GM21360 (cell line): ENCODE measurements around the gene LRRFIP1.

Source experiments
- ATAC-seq: cut with Tn5 transposase; IDR thresholded peaks from one replicate; pipeline ENCODE4 v1.9.1; 2021; ENCODE audit warnings: mild to moderate bottlenecking, moderate library complexity; ENCODE audit not compliant: unreplicated experiment

Gene LRRFIP1

DNA sequence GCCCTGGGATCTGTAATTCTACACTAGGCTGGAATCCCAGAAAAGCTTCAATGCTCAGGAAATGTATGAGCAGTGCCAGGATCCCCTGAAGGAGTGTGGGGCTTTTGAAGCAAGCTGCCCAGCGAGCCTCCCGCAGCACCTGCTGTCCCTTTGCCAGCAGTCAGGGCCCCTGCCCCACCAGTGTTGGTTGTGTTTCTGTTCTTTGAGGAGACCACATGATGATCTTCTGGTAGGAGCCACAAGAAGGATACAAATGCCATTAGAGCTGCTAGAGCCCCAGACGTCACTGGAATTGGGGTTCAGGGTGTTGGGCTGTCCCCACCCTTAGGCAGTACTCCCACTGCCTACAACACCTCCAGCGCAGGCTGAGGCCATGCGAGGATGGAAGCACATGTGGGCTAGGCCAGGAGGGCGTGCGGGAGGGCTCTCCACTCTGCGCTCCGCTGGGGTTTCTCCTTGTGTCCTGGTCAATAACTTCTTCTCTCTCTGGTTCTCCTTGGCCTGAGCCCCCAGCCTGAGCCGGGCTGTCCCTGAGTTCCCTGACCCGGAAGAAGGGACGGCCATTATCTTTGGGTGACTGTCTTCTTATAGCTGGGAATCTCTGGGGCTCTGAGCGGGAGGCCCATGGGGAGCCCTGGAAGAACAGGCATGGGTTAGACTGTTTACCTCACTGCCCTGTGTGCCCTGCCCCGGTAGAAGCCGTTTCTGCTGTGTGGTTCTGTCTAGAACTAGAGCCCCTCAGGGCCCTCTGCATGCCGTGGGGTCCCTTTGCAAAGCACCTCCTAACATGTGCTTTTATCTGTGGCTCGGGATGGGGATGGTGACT is 73.9 kb downstream of the LRRFIP1 start:
- no peak for ATAC-seq

DNA sequence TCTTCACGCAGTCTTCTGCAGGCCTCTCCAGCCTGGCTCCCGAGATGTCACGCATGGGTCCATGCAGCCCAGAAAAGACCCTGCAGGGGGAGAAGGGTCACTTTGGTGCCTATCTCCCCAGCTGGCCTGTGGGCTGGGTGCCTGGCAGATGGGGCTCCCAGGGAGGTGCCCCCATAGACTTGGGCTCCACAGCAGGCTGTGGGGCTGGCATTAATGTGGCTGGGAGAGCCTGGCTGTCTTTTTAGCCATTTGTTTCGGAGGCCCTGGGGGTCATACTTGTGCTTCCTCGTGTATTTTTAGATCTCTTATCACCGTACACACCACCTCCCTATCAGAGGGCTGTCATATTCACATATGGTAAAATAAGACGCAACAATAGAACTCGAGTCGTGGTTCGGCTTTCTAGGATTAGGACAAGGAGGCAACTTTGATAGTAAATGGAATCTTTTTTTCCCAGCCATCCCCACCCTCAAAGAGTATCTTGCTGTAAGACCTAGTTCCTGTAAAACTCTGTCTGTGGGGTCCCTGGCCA is 74.5 kb downstream of the LRRFIP1 start:
- ATAC-seq, result no peak

DNA sequence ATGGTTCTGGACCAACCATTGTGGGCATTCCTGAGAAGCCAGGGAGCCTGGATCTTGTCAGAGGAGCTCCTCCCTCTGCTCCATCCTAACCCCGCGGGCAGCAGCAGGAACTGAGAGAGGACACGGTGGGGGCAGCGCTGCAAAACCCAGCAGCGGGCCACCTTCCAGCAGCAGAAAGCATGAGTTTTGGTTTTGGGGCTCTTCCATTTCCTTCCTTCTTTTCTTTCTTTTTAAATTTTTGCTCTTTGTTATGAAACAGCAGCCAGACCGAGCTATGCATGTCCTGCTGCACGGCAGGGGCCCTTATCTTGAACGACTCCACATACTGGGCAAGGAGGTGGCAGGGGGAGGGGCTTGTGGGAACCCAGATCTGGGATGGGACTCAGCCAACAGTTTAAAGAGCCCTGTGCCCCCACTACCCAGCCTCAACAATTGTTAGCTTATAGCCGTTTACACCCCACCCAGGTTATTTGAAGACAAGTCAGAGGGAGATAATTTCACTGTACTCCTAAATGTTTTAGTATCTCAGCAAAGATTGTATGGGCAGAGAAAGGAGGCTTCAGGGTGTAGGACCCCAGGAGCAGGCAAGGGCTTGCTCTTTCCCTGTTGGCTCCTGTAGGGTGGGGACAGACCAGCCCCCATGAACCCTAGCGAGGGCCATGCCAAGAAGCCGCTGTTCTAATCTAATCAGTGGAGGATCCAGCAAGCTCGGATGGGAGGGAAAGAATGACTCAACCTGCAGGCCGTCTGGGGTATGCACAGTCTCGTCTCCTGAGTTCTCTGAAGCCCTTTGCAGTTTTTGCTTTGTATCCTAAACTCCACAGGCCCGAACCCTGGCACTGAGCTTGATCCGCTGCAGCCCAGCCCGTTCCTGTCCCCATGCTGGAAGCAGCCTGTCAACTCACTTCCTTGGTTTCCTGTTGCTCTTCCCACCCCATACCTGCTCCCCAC is 75.3 kb downstream of the LRRFIP1 start:
- no peak for ATAC-seq

DNA sequence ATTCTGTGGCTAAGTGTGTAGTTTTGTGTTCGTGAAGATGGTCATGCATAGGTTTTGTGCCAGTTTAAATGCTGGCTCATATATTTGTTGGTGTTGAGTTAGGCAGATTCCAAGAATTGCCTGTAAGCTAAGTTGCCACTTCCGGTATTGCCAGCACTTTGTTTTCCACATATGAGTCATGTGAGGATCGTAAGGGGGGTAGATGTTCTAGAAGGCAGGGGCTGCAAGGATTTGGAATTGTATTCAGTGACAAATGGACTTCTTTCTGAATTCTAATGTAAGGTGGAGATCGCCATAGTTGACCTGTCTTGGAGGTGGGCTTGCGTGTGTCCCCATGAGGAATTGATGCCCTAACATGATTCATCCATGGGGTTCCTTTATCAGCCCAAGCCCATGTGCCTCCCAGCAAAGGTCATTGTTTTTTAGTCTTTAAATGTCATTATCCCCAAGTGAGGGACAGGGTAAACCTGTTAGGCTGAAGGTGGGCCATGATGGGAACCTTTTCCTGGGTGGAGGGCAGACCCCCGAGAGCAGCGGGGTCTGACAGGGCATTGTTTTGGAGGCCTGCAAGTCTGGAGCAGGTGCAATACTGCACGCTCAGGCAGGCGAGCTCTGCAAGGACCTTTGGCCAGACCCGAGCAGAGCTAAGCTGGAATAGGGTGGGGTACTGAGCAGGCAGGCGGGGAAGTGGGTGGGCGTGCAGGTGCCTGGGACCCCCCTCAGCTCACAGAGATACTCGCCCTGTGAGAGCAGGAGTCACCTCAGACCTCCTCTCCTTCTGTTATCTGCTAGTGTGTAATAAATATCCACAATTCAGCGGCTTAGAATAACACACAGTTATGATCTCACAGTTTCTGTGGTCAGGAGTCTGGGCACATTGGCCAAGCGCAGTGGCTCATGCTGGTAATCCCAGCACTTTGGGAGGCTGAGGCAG is 77.4 kb downstream of the LRRFIP1 start:
- no peak for ATAC-seq

DNA sequence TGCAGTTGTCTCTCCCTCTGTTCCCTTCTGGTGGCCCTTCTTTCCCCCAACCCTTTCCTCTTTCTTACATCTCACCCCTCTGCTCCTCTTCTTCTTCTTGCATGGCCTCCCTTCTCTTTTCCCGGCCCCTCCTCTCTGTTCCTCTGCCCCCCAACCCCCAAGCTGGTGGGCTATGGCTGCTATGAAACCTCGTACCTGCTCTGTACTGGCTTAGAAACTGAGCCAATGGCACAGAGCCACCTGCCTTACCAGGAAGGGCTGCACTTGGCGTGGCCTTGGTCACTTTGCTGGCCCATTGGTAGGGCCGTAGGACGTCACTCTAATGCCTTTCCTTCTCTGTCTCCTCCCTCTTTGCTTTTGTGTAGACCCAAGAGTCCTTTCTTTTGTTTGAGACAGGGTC is 78.9 kb downstream of the LRRFIP1 start:
- no peak for ATAC-seq

DNA sequence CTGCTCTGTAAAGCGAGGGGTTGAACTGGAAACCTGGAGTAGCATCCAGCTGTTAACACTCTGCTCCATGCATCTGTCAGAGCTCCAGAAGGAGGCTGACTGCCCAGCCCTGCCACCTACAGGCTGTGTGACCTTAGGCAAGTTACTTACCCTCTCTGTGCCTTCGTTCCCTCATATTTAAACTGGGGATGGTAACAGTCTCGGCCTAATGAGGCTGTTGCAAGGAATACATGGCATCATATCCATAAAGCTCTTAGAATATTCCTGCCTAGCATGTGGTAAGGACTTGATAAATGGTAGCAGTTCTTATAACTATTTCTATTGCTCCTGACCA is 80.6 kb downstream of the LRRFIP1 start:
- ATAC-seq, result no peak

DNA sequence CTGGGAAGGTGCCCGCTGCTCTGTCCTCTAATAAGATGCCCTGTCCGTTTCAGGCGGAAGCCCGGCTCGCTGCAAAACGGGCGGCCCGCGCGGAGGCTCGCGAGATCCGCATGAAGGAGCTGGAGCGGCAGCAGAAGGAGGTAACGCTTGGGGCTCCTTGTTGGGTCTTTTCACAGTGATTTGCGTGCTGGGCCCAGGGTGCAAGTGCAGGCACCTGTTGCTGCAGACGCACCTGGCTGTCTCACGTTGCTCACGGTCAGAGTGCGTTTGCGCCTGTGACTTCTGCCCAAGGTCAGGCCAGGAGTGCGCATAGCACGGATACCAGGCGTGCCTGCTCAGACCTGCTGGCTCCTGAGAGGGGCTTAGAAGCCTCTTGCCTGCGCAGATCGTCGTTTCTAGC is 81.1 kb downstream of the LRRFIP1 start:
- ATAC-seq, result no peak

DNA sequence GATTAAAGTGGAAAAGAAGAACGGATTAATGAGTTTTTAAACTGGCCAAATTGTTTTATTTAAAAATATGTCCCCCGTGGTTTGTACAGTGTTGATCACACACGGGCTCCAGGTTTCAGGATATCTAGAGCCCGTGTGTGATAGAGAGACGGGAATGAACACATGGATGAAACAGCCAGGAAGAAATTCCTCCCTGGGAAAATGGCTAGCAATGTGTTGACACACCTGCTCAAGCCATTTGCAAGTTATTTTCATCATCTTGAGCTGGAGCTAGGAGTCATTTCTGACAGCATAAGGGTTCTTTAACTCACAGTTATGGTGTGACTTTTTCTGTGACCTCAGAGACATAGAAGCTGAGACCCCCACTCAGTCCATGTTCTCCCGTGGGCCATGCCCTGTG is 81.6 kb downstream of the LRRFIP1 start:
- ATAC-seq, result no peak

DNA sequence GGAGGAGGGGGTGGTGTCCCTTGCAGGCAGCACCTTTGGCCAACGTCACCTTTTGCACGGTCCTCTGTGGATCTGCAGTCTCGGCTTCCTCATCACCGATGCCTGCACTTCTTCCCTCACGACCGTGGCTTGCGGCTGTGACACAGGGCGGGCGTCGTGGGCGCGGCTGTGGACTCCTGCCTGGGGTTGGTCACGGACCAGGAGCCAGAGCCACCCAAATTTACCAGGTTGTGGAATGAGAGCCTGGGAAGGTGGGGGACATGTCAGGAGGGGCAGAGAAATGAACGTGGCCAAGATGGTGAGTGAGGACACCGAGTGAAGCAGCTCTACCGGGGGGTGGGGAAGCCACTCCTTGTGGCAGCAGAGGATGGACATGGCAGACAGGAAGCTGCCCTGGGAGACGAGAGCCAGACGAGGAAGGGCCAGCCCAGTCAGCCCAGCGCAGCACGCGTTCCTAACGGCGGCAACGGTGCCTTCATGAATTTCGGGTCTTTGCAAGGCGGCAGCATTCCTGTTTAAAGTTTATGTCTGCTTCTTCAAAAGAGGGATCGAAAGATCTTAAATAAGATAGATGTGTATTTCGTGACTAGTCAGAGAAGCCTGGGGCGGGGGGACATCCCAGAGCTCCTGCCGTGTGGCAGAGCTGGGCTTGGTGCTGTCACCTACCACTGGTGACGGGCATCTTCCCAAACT is 84.2 kb downstream of the LRRFIP1 start:
- ATAC-seq, result no peak

DNA sequence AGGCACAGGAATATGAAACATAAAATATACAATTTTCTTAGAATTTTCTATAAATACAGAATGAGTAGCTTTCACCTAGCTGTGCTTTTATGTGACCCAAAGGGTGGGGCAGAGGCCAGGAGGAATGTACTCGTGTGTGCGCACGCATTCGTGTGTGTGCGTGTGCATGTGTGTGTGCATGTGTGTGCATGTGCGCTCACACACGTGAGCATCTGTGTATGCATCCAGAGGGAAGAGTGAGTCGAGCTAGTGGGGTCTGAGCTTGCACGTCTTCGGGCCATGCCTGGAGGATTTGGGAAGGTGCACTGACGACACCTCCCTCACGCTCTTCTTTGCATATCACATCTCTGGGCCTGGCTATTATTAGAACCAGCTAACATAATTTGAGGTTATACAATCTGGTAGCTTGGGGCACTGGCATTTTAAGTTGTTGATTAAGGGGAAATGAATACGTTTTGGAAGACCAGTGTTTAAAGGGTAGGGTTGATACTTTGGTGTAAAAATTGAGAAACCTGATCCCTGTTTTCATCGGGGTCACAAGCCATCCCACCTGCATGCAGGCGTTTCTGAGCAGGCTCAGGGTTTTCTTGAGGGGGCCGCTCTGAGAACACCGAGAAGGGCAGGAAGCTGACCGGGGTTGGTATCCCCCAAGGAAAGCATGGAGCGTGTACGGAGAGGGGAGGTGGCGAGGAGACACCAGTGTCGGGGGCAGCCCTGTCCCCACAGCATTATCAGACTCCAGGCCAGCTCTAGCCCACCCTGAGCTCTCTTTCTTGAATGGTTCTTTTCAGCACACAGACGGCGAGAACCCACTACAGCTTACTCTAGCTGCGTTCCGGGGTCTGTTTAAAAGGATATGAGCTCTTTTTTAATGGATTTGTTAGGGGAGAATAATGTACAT is 85.3 kb downstream of the LRRFIP1 start:
- no peak for ATAC-seq

DNA sequence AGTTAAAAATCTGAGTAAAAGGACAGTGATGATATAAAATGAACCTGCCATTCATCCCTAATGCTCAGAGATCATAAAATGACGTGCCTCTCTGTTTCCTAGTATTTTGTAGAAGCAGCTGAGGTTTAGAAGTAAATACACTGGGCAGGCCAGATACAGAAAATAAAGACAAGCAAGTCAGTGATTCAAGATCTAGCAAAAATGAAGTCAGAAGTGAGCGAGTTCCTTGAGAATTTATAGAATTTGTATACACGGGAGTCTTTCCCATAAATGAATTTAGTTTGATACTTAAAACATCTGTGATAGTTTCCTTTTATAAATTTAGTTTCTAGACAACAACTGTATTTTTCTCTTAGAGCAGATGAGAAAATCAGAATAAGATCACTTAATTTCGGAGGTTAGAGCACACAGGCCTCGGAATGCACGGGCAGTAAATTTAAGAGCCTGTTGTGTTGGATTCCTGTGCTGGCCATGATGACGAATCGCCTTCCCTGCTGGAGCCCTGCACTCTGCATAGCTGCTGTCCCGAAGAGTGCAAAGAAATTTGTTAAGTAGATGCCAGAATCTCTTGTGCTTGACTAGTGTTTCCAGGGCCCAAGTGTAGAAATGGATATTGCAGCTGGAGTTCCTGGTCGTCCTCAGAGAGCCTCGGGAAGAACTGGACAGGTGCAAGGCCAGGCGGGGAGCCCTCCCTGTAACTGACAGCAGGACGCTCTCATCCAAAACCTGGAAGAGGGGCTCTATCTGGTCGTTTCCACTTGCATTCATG is 87.5 kb downstream of the LRRFIP1 start:
- ATAC-seq, result no peak

DNA sequence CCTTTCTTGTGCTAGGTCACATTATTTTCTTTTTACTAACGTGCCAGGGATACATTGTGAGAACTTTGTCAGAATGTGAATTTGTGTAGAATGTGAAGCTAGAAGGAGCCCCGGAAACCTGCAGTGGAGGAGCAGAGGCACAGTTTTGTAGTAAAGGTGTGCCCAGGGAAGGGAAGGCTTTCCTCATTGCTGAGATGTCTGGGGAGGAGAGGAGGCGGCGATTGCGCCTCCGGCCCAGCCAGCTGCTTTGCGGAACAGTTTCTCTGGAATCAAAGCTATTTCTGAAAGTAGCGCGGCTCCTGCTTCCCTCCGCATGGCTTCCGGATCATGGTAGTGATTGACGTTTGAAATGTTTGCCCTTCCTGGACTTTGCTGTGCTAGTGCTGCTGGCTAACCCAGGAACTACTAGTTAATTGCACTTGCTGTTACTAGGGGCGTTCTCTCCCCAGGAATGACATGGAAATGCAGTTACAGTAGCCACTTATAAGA is 88.1 kb downstream of the LRRFIP1 start:
- no peak for ATAC-seq

DNA sequence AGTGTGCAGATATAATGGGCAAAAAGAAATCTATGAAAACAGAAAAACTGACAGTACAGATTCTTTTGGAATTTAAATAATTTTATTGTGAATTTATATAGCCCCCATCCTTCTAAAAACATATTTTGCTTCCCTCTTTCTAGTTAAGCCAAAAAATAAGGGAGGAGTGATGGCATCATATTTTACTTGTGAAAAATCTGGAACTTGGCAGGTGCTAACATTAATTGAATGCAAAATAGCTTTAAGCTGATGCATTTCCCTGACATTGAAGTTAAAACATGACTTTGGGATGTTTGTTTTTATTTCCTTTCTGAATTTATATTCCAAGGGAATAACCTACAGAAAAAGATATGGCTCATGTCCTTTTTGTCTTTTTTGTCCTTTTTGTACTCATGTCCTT is 88.6 kb downstream of the LRRFIP1 start:
- no peak for ATAC-seq

DNA sequence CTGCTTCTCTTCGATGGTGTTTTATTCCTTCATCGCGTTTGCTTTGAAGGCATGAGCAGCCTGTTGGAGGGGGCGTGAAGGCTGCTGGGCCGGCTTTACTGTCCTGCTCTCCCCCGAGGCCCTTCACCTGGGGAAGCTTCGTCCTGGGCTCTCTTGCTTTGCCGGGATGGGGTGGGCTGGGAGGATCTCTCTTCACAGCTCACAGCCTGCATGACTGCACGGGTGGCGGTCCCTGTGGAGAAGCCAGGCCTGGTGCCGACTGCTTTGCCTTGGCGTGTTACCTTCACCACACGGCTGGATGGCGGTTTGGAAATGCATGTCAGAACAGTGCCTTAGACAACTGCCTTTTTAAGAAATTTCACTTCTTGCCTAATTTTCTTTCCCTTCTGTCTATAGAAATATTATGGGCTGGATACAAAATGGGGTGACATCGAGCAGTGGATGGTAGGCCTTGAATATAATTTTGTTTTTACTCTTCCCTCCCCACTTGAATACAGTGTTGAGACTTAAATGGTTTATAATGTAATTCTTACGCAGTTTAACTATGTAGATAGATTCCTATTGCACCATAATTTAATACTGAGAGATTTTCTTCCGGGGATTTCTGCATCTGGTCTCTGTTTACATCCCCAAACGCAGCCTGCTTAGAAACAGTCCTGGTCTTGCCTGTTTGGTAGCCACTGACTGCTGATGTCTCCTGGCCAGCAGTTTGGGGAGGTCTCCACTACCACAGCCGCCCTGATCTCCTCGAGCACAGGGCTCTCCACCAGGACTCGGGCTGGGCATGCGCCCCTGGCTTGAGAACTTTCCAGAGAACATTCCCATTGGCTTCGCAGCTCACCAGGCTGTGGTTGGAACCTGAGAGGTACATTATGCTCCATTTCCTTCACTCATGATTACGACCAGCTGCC is 90.2 kb downstream of the LRRFIP1 start:
- no peak for ATAC-seq

DNA sequence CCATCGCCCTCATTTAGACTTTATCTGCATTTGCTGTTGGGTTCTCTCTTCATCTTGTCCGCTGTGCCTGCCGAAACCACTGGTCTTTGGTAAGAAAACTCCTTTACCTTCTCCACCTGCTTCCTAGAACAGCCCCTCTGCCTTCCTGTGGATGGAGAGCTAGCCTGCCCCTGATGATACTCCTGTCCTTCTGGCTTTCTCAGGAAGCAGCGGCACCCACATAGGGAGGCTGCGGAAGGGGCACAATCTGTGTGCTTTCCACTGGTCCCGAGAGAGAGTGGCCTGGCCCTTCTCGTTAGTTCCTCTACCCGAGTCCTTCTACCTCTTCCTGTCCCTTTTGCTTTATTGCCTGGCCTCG is 90.9 kb downstream of the LRRFIP1 start:
- ATAC-seq, result no peak

DNA sequence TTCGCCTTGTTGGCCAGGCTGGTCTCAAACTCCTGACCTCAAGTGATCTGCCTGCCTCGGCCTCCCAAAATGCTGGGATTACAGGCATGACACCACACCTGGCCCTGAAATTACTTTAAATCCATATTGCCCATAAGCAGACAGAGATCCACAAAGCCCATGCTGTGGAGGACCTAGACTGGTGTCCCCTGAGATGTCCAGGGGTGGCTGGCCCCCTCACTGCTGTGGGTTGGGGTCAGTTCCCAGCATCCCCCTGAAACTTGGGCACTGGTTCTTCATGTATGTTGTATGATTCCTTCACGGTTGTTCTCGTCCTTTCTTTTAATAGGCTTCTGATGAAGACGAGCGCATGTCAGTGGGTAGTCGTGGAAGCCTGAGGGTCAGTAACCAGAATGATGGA is 93.1 kb downstream of the LRRFIP1 start:
- no peak for ATAC-seq

DNA sequence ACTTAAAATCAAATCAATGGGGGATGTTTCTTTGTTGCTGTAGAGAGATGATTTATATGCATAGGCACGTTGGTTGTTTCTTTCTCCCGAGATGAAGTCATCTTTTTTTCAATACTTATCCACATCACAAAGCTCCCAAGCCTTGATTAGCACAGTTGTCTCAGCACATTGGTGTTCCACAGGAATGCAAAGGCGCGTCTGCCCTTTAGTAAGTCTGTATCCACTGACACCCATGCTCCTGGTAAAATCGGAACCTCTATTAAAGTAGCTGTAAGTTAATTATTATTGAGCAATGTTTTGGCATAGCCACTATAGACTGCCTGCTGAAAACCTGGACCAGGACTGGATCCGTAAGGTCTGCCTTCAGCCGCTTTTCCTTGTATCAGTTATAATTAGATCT is 93.6 kb downstream of the LRRFIP1 start:
- no peak for ATAC-seq
